H9 (cell line): Measurements from ENCODE around the gene U2AF1L4. TPM values are rescaled to one million over a fixed set of nuclear protein-coding genes. Genes with fewer than 3 reads are reported as not detected.

Source experiments
- DNase-seq: peaks from one replicate; pipeline ENCODE4 v3.0.0-alpha.2; 2017
- H2AFZ ChIP-seq: one replicate; pipeline ENCODE4 v1.6.1; 2013; ENCODE audit warnings: mild to moderate bottlenecking, low read length, control low read depth, moderate library complexity
- H2AK5ac ChIP-seq: 2 replicates; pipeline ENCODE4 v1.6.1; 2013; ENCODE audit warnings: low read length, control low read depth, mixed read lengths; ENCODE audit not compliant: insufficient read length
- H2BK120ac ChIP-seq: one replicate; pipeline ENCODE4 v1.6.1; 2013; ENCODE audit warnings: low read depth, mild to moderate bottlenecking, low read length, control low read depth, inconsistent platforms; ENCODE audit not compliant: poor library complexity, severe bottlenecking
- H2BK12ac ChIP-seq: 2 replicates; pipeline ENCODE4 v1.6.1; 2013; ENCODE audit warnings: low read length, control low read depth, mixed read lengths, low read depth; ENCODE audit not compliant: insufficient read length
- H2BK15ac ChIP-seq: 2 replicates; pipeline ENCODE4 v1.6.1; 2013; ENCODE audit warnings: low read depth, low read length, control low read depth
- H2BK20ac ChIP-seq: one replicate; pipeline ENCODE4 v1.6.1; 2013; ENCODE audit warnings: low read depth, mild to moderate bottlenecking, low read length, control low read depth, inconsistent platforms; ENCODE audit not compliant: poor library complexity, severe bottlenecking
- H2BK5ac ChIP-seq: 2 replicates; pipeline ENCODE4 v1.6.1; 2013; ENCODE audit warnings: low read length, control low read depth, mixed read lengths; ENCODE audit not compliant: insufficient read length
- H3K14ac ChIP-seq: 2 replicates; pipeline ENCODE4 v1.6.1; 2013; ENCODE audit warnings: low read length, control low read depth; ENCODE audit not compliant: insufficient read depth
- H3K18ac ChIP-seq: 2 replicates; pipeline ENCODE4 v1.6.1; 2013; ENCODE audit warnings: low read depth, mild to moderate bottlenecking, mixed read lengths, low read length, control low read depth; ENCODE audit not compliant: insufficient read length
- H3K23ac ChIP-seq: 2 replicates; pipeline ENCODE4 v1.6.1; 2013; ENCODE audit warnings: low read length, control low read depth, mixed read lengths, low read depth; ENCODE audit not compliant: insufficient read length
- H3K23me2 ChIP-seq: 2 replicates; pipeline ENCODE4 v1.6.1; 2013; ENCODE audit warnings: low read depth, mild to moderate bottlenecking, mixed read lengths, low read length, control low read depth; ENCODE audit not compliant: insufficient read length, poor library complexity, severe bottlenecking
- H3K27ac ChIP-seq: 2 replicates; pipeline ENCODE4 v1.5.1; 2013; ENCODE audit warnings: low read length, control low read depth, mixed read lengths, low read depth; ENCODE audit not compliant: insufficient read length
- H3K27me3 ChIP-seq: 2 replicates; pipeline ENCODE4 v1.6.1; 2013; ENCODE audit warnings: low read length, control low read depth, inconsistent platforms; ENCODE audit not compliant: insufficient read depth
- H3K4ac ChIP-seq: 2 replicates; pipeline ENCODE4 v1.6.1; 2013; ENCODE audit warnings: low read depth, mild to moderate bottlenecking, control low read depth, inconsistent platforms, low read length, moderate library complexity
- H3K4me1 ChIP-seq: 2 replicates; pipeline ENCODE4 v1.6.1; 2013; ENCODE audit warnings: low read length, control low read depth, inconsistent platforms; ENCODE audit not compliant: insufficient read depth
- H3K4me2 ChIP-seq: 2 replicates; pipeline ENCODE4 v1.6.1; 2013; ENCODE audit warnings: low read length, control low read depth, mixed read lengths; ENCODE audit not compliant: insufficient read length, insufficient read depth
- H3K56ac ChIP-seq: 2 replicates; pipeline ENCODE4 v1.6.1; 2013; ENCODE audit warnings: low read depth, mild to moderate bottlenecking, mixed read lengths, low read length, control low read depth; ENCODE audit not compliant: insufficient read length
- H3K79me1 ChIP-seq: 2 replicates; pipeline ENCODE4 v1.6.1; 2013; ENCODE audit warnings: low read depth, mild to moderate bottlenecking, moderate library complexity, low read length, control low read depth, inconsistent platforms; ENCODE audit not compliant: insufficient read depth, poor library complexity, severe bottlenecking
- H3K79me2 ChIP-seq: 2 replicates; pipeline ENCODE4 v1.6.1; 2013; ENCODE audit warnings: low read length, control low read depth, inconsistent platforms; ENCODE audit not compliant: insufficient read depth
- H3K9ac ChIP-seq: 2 replicates; pipeline ENCODE4 v1.6.1; 2013; ENCODE audit warnings: low read length, control low read depth, mixed read lengths; ENCODE audit not compliant: insufficient read length; ENCODE audit errors: extremely low read depth
- H3K9me3 ChIP-seq: one replicate; pipeline ENCODE4 v1.6.1; 2013; ENCODE audit warnings: low read depth, low read length, inconsistent platforms; ENCODE audit not compliant: control insufficient read depth
- H3T11ph ChIP-seq: one replicate; pipeline ENCODE4 v1.6.1; 2013; ENCODE audit warnings: mild to moderate bottlenecking, low read length, control low read depth, inconsistent platforms
- H4K20me1 ChIP-seq: one replicate; pipeline ENCODE4 v1.6.1; 2013; ENCODE audit not compliant: control insufficient read depth, insufficient read length, insufficient read depth
- H4K5ac ChIP-seq: 2 replicates; pipeline ENCODE4 v1.6.1; 2013; ENCODE audit warnings: low read depth, mild to moderate bottlenecking, mixed read lengths, low read length, control low read depth; ENCODE audit not compliant: insufficient read length
- H4K8ac ChIP-seq: replicated peaks from 2 replicates; pipeline ENCODE4 v1.6.1; 2013; ENCODE audit warnings: low read length, control low read depth, mixed read lengths, low read depth; ENCODE audit not compliant: insufficient read length
- H4K91ac ChIP-seq: 2 replicates; pipeline ENCODE4 v1.6.1; 2013; ENCODE audit warnings: low read depth, mild to moderate bottlenecking, moderate library complexity, mixed read lengths, low read length, control low read depth; ENCODE audit not compliant: insufficient read length
- H3K27ac Mint-ChIP-seq, 3 experiments: 2 replicates in 2 of 3; 3 replicates in 1 of 3; pipeline ENCODE4 v1.8.0; 2020 to 2021; ENCODE audit warnings: mixed read lengths in 3 of 3, mild to moderate bottlenecking in 1 of 3, moderate library complexity in 1 of 3
- H3K27me3 Mint-ChIP-seq: 2 replicates; pipeline ENCODE4 v1.8.0; 2021; ENCODE audit warnings: low read depth, mild to moderate bottlenecking, moderate library complexity, mixed read lengths
- H3K36me3 Mint-ChIP-seq, 3 experiments: 2 replicates in 2 of 3; 3 replicates in 1 of 3; pipeline ENCODE4 v1.8.0; 2020 to 2021; ENCODE audit warnings: low read depth in 3 of 3, mixed read lengths in 3 of 3; ENCODE audit not compliant: insufficient read depth in 1 of 3
- H3K4me1 Mint-ChIP-seq, 2 experiments: 2 replicates each; pipeline ENCODE4 v1.8.0; 2020; ENCODE audit warnings: mixed read lengths in 2 of 2
- H3K4me3 Mint-ChIP-seq, 2 experiments: 2 replicates in 1 of 2; 3 replicates in 1 of 2; pipeline ENCODE4 v1.8.0; 2020 to 2021; ENCODE audit warnings: mild to moderate bottlenecking in 2 of 2, mixed read lengths in 2 of 2, moderate library complexity in 1 of 2
- H3K9me3 Mint-ChIP-seq, 2 experiments: 2 replicates in 1 of 2; 3 replicates in 1 of 2; pipeline ENCODE4 v1.8.0; 2020; ENCODE audit warnings: mild to moderate bottlenecking in 2 of 2, mixed read lengths in 2 of 2, moderate library complexity in 1 of 2
- WGBS: extraction: QIAGEN DNeasy Blood & Tissue Kit; methylation state at CpG from one replicate; pipeline ENCODE4 v1.1.7; 2013; ENCODE audit warnings: missing lambda C conversion rate, low lambda C conversion rate, mixed read lengths; ENCODE audit not compliant: insufficient read length; ENCODE audit errors: extremely low coverage; 5-methylcytosine and 5-hydroxymethylcytosine counted together
- total RNA-seq: library from RNA; stranded (reverse); gene quantifications from 2 replicates; pipeline ENCODE4 v1.2.1, GENCODE V29; 2021
- TF ChIP-seq, protein P1 (sequence below): fragments of 200-600 bp; sonication (generic); conservative IDR thresholded peaks from 3 replicates; pipeline ENCODE4 v1.8.0; 2021; ENCODE audit warnings: antibody characterized with exemption, mild to moderate bottlenecking

U2AF1L4 gene
- total RNA-seq, 1 experiment from 2014 or later, result 16.8 TPM

DNA sequence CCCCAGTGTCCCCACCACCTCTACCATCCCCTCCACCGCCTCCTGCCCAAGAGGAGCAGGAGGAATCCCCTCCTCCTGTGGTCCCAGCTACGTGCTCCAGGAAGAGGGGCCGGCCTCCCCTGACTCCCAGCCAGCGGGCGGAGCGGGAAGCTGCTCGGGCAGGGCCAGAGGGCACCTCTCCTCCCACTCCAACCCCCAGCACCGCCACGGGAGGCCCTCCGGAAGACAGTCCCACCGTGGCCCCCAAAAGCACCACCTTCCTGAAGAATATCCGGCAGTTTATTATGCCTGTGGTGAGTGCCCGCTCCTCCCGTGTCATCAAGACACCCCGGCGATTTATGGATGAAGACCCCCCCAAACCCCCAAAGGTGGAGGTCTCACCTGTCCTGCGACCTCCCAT, 24.6 kb downstream of the U2AF1L4 start:
- H3K4ac ChIP-seq, result no peak overlapping the region
- no peak overlapping the region for H3K9ac ChIP-seq
- no peak overlapping the region for H2BK12ac ChIP-seq
- peaks cover 6% of the 10 kb centered on the region for H4K20me1 ChIP-seq
- H3K9me3 Mint-ChIP-seq, result no peaks in the 10 kb centered on the region; a peak in 1 of 5 replicates
- no peak overlapping the region for H3K14ac ChIP-seq
- H3K9me3 ChIP-seq, result no peaks in the 10 kb centered on the region
- H3K18ac ChIP-seq, result no peak overlapping the region
- H3K79me2 ChIP-seq, result peaks cover 11% of the 10 kb centered on the region; the same call in 1 of the 2 replicates
- H2BK120ac ChIP-seq, result no peak overlapping the region
- H3K4me1 ChIP-seq, result no peaks in the 10 kb centered on the region
- DNase-seq, result no peak
- no peak overlapping the region for H3T11ph ChIP-seq
- H3K23me2 ChIP-seq, result peaks cover 14% of the 10 kb centered on the region
- no peak overlapping the region for H2BK20ac ChIP-seq
- H2AK5ac ChIP-seq, result no peak overlapping the region
- no peak overlapping the region for H2BK5ac ChIP-seq
- H3K36me3 Mint-ChIP-seq, result peaks cover 33 to 54% (median 54%) of the 10 kb centered on the region in 3 experiments; a peak in 6 of 7 replicates
- H2BK15ac ChIP-seq, result no peak overlapping the region
- peaks cover 16 to 17% of the 10 kb centered on the region in 2 experiments for H3K4me1 Mint-ChIP-seq
- no peaks in the 10 kb centered on the region; the same call in 1 of the 2 replicates for H3K27me3 Mint-ChIP-seq
- TF ChIP-seq, protein P1, sequence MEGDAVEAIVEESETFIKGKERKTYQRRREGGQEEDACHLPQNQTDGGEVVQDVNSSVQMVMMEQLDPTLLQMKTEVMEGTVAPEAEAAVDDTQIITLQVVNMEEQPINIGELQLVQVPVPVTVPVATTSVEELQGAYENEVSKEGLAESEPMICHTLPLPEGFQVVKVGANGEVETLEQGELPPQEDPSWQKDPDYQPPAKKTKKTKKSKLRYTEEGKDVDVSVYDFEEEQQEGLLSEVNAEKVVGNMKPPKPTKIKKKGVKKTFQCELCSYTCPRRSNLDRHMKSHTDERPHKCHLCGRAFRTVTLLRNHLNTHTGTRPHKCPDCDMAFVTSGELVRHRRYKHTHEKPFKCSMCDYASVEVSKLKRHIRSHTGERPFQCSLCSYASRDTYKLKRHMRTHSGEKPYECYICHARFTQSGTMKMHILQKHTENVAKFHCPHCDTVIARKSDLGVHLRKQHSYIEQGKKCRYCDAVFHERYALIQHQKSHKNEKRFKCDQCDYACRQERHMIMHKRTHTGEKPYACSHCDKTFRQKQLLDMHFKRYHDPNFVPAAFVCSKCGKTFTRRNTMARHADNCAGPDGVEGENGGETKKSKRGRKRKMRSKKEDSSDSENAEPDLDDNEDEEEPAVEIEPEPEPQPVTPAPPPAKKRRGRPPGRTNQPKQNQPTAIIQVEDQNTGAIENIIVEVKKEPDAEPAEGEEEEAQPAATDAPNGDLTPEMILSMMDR, result no peak
- no peak overlapping the region for H3K23ac ChIP-seq
- H4K8ac ChIP-seq, result no peak overlapping the region
- no peak overlapping the region for H2AFZ ChIP-seq
- no peak overlapping the region for H4K91ac ChIP-seq
- H3K4me3 Mint-ChIP-seq, result no peak overlapping the region
- H3K27ac ChIP-seq, result no peak overlapping the region
- H3K4me2 ChIP-seq, result no peak overlapping the region
- no peaks in the 10 kb centered on the region for H3K79me1 ChIP-seq
- no peaks in the 10 kb centered on the region for H3K27me3 ChIP-seq
- WGBS, result no CpG with 5 or more reads among the region's 17 CpGs
- no peak overlapping the region for H4K5ac ChIP-seq
- no peak overlapping the region for H3K56ac ChIP-seq
- H3K27ac Mint-ChIP-seq, result no peak overlapping the region
